GM19043 (cell line): ENCODE measurements around the gene SYTL3.
"Not testable (repeated sequence)": the region's sequence is repeated elsewhere in the genome, so short reads cannot be mapped to it uniquely, and the experiment has no call there.

Experiments
- ATAC-seq: cut with Tn5 transposase; IDR thresholded peaks from one replicate; pipeline ENCODE4 v1.9.1; 2021; ENCODE audit warnings: low read depth; ENCODE audit not compliant: unreplicated experiment

The SYTL3 gene

GRCh38 chr6:158661156-158661685 is 11.4 kb downstream of the SYTL3 start:
- ATAC-seq, result no peak

GRCh38 chr6:158662607-158662953 is 12.7 kb downstream of the SYTL3 start:
- ATAC-seq, result no peak

GRCh38 chr6:158662954-158663624 is 13.2 kb downstream of the SYTL3 start:
- ATAC-seq, result no peak

- no peak for ATAC-seq
These were observed 13.8 kb downstream of the SYTL3 start for GRCh38 chr6:158663625-158664165.

- no peak for ATAC-seq
These were observed 15.5 kb downstream of the SYTL3 start for GRCh38 chr6:158665332-158665731.

- ATAC-seq, result no peak
These were observed 16.9 kb downstream of the SYTL3 start for GRCh38 chr6:158666628-158667359.

GRCh38 chr6:158667360-158667981 is 17.6 kb downstream of the SYTL3 start:
- no peak for ATAC-seq

GRCh38 chr6:158668707-158669103 is 18.9 kb downstream of the SYTL3 start:
- ATAC-seq, result no peak

- no peak for ATAC-seq
These were observed 19.5 kb downstream of the SYTL3 start for GRCh38 chr6:158669145-158670035.

- ATAC-seq, result not testable (repeated sequence)
These were observed 22.3 kb downstream of the SYTL3 start for GRCh38 chr6:158672119-158672518.

GRCh38 chr6:158672726-158673125 is 22.9 kb downstream of the SYTL3 start:
- no peak for ATAC-seq

- no peak for ATAC-seq
These were observed 24.7 kb downstream of the SYTL3 start for GRCh38 chr6:158674342-158675131.

- ATAC-seq, result not testable (repeated sequence)
These were observed 27.2 kb downstream of the SYTL3 start for GRCh38 chr6:158677094-158677493.

GRCh38 chr6:158677906-158678578 is 28.2 kb downstream of the SYTL3 start:
- ATAC-seq, result no peak

GRCh38 chr6:158680015-158680414 is 30.2 kb downstream of the SYTL3 start:
- no peak for ATAC-seq

GRCh38 chr6:158680481-158680880 is 30.6 kb downstream of the SYTL3 start:
- ATAC-seq, result no peak

GRCh38 chr6:158684311-158684710 is 34.5 kb downstream of the SYTL3 start:
- ATAC-seq, result no peak

- no peak for ATAC-seq
These were observed 35.0 kb downstream of the SYTL3 start for GRCh38 chr6:158684745-158685324.

GRCh38 chr6:158686311-158686710 is 36.5 kb downstream of the SYTL3 start:
- ATAC-seq, result no peak
